A549 (cell line): Measurements from ENCODE around the gene DSEL.

ENCODE experiments used
- KDM1A ChIP-seq: fragments of 200-600 bp; sonication (generic); IDR thresholded peaks from 2 replicates; pipeline ENCODE4 v1.6.1; 2016; ENCODE audit warnings: low read depth, mild to moderate bottlenecking
- POLR2A ChIP-seq: IDR thresholded peaks from 2 replicates; pipeline ENCODE4 v1.6.1; 2012; ENCODE audit warnings: mild to moderate bottlenecking, low read length
- RCOR1 ChIP-seq: fragments of 150-350 bp; IDR thresholded peaks from 2 replicates; pipeline ENCODE4 v1.6.1; 2014; ENCODE audit warnings: antibody characterized with exemption, low read length, low read depth
- ZSCAN20 ChIP-seq: fragments of 250-450 bp; sonication (Bioruptor Pico); IDR thresholded peaks from 2 replicates; pipeline ENCODE4 v1.8.0; 2022; ENCODE audit warnings: mild to moderate bottlenecking, moderate library complexity
- TF ChIP-seq, protein P1 (sequence below): fragments of >200 bp; sonication (Bioruptor Twin); formaldehyde crosslinking; IDR thresholded peaks from 3 replicates; pipeline ENCODE4 v1.5.1; 2016
- TF ChIP-seq, protein P2 (sequence below): fragments of 450-650 bp; IDR thresholded peaks from 2 replicates; pipeline ENCODE4 v1.6.1; 2014; ENCODE audit warnings: antibody characterized with exemption
- TF ChIP-seq, protein P3 (sequence below): fragments of 150-350 bp; IDR thresholded peaks from 2 replicates; pipeline ENCODE4 v1.6.1; 2014; ENCODE audit warnings: low read depth, mild to moderate bottlenecking, low read length

DNA sequence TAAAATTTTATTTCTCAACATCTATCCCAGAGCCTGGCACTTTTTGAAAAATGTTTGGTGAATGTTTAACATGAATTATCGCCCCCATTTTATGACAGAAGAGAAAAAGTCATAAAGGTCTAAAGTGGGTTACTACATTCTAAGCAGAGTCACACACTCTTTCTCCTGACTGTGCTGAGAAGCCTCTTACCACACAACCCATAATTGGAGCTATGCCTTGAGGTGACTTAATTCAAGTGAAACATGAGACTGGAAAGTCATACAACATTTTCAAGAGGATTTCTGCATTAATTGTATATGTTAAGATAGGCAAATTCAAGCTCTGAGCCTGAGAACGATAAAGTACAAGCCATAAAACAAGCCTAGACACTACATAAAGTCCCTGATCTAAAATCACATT, 3.1 kb upstream of the DSEL start:
- TF ChIP-seq ZSCAN20 (CRISPR knock-in tag) = no peak
- TF ChIP-seq, protein P1, sequence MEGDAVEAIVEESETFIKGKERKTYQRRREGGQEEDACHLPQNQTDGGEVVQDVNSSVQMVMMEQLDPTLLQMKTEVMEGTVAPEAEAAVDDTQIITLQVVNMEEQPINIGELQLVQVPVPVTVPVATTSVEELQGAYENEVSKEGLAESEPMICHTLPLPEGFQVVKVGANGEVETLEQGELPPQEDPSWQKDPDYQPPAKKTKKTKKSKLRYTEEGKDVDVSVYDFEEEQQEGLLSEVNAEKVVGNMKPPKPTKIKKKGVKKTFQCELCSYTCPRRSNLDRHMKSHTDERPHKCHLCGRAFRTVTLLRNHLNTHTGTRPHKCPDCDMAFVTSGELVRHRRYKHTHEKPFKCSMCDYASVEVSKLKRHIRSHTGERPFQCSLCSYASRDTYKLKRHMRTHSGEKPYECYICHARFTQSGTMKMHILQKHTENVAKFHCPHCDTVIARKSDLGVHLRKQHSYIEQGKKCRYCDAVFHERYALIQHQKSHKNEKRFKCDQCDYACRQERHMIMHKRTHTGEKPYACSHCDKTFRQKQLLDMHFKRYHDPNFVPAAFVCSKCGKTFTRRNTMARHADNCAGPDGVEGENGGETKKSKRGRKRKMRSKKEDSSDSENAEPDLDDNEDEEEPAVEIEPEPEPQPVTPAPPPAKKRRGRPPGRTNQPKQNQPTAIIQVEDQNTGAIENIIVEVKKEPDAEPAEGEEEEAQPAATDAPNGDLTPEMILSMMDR = no peak
- TF ChIP-seq RCOR1 = no peak
- TF ChIP-seq, protein P2, sequence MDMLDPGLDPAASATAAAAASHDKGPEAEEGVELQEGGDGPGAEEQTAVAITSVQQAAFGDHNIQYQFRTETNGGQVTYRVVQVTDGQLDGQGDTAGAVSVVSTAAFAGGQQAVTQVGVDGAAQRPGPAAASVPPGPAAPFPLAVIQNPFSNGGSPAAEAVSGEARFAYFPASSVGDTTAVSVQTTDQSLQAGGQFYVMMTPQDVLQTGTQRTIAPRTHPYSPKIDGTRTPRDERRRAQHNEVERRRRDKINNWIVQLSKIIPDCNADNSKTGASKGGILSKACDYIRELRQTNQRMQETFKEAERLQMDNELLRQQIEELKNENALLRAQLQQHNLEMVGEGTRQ = no peak
- TF ChIP-seq KDM1A = no peak
- TF ChIP-seq POLR2A = no peak
- TF ChIP-seq, protein P3, sequence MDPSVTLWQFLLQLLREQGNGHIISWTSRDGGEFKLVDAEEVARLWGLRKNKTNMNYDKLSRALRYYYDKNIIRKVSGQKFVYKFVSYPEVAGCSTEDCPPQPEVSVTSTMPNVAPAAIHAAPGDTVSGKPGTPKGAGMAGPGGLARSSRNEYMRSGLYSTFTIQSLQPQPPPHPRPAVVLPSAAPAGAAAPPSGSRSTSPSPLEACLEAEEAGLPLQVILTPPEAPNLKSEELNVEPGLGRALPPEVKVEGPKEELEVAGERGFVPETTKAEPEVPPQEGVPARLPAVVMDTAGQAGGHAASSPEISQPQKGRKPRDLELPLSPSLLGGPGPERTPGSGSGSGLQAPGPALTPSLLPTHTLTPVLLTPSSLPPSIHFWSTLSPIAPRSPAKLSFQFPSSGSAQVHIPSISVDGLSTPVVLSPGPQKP = no peak
